Measurements from ENCODE around the gene CACNB2.

Gene CACNB2

GRCh38 chr10:18350340-18350739 lies 210.1 kb downstream of the CACNB2 start:
- no peak for DNase-seq

- no peak for DNase-seq
Observed at GRCh38 chr10:18351421-18351820, 211.2 kb downstream of the CACNB2 start.

GRCh38 chr10:18352175-18352574 lies 212.0 kb downstream of the CACNB2 start:
- DNase-seq, result no peak

GRCh38 chr10:18359812-18360211 lies 219.6 kb downstream of the CACNB2 start:
- no peak for DNase-seq

- no peak for DNase-seq
Observed at GRCh38 chr10:18362892-18363291, 222.7 kb downstream of the CACNB2 start.

GRCh38 chr10:18364987-18365775 lies 225.0 kb downstream of the CACNB2 start:
- no peak for DNase-seq

GRCh38 chr10:18367840-18368239 lies 227.6 kb downstream of the CACNB2 start:
- no peak for DNase-seq

- DNase-seq, result no peak
Observed at GRCh38 chr10:18368273-18368672, 228.0 kb downstream of the CACNB2 start.

GRCh38 chr10:18368682-18369081 lies 228.5 kb downstream of the CACNB2 start:
- DNase-seq, result peak; percentile 65

- DNase-seq, result no peak
Observed at GRCh38 chr10:18369859-18370473, 229.7 kb downstream of the CACNB2 start.

- DNase-seq, result no peak
Observed at GRCh38 chr10:18376650-18377049, 236.4 kb downstream of the CACNB2 start.

- no peak for DNase-seq
Observed at GRCh38 chr10:18377898-18378297, 237.7 kb downstream of the CACNB2 start.

GRCh38 chr10:18378766-18379165 lies 238.5 kb downstream of the CACNB2 start:
- DNase-seq, result no peak

GRCh38 chr10:18381679-18382078 lies 241.5 kb downstream of the CACNB2 start:
- DNase-seq, result no peak

- no peak for DNase-seq
Observed at GRCh38 chr10:18397906-18398305, 257.7 kb downstream of the CACNB2 start.

- DNase-seq, result no peak
Observed at GRCh38 chr10:18399158-18399557, 258.9 kb downstream of the CACNB2 start.

GRCh38 chr10:18400201-18400905 lies 260.1 kb downstream of the CACNB2 start:
- DNase-seq, result no peak

GRCh38 chr10:18400906-18401245 lies 260.7 kb downstream of the CACNB2 start:
- no peak for DNase-seq

GRCh38 chr10:18401416-18402195 lies 261.4 kb downstream of the CACNB2 start:
- no peak for DNase-seq

GRCh38 chr10:18402853-18403252 lies 262.6 kb downstream of the CACNB2 start:
- DNase-seq, result peak; percentile 18

- no peak for DNase-seq
Observed at GRCh38 chr10:18404530-18404929, 264.3 kb downstream of the CACNB2 start.

- DNase-seq, result no peak
Observed at GRCh38 chr10:18406136-18406535, 265.9 kb downstream of the CACNB2 start.
